ENCODE measurements around the gene ARHGEF5.
"Not testable (repeated sequence)": the region's sequence is repeated elsewhere in the genome, so short reads cannot be mapped to it uniquely, and the experiment has no call there.

The ARHGEF5 gene

DNA sequence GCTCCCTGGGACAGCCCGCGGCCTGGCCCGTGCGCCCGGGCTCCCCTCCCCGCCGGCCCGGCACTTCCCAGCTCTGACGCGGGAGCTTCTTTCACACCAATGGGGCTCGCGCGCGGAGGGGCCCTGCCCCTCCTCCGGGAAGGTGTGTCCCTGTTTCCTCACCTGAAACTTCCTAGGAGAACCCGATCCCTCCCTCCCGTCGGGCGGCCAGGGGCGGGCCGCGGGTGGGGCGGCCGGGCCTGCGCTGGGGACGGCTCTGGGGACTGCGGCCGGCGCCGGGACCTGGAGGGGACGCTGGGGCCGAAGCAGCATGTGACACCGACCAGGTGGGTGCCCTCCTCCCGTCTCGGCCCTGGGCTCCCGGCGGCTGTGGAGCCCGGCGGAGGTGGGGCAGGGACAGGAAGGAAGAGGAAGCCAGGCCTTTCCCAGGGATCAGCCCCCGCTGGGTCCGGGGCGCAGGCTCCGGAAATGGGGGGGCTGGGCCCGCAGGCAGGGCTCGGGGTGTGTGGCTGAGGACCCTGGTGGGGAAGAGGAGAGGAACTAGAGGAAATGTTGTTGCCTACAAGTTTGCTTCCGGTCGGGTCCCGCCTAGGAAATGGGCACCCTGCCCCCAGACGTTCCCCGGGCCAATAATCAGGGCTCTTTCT lies at the start of gene ARHGEF5:
TSS of gene ARHGEF5 (plus strand) at position 227 of the 647 bp plus-strand sequence. CDS start 7,268 bp downstream, outside the sequence.
- H3K4me1 ChIP-seq; H3K9me3 ChIP-seq; H3K27me3 ChIP-seq (ENCODE audit: low read depth); H3K4me3 ChIP-seq; H3K36me3 ChIP-seq (replicated peaks); DNase-seq (ENCODE audit: low spot score in 2 of 2); in situ Hi-C loops (cut with MboI; ENCODE audit: low sequenced_read_pairs): not testable (repeated sequence)

DNA sequence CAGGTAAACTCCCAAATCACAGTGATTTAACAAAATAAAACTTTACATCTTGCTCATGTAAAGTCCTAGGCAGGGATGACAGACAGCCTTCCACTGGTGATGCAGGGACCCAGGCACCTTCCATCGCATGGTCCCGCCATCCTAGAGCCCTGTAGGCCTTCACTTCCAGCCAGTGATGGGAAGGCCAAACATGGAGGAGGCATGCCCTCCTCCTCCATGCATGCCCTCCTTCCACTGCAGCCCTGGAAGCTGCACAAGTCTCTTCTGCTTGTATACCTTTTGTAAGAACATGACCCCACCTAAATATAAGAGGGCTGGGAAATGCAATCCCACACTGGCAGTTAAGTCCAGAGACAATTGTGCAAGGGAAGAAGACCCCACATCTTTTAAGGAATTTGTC lies 45.5 kb upstream of the ARHGEF5 start:
- DNase-seq (ENCODE audit: low spot score in 2 of 2); in situ Hi-C loops (cut with MboI; ENCODE audit: low sequenced_read_pairs); H3K36me3 ChIP-seq (replicated peaks); H3K9me3 ChIP-seq; H3K4me1 ChIP-seq; H3K4me3 ChIP-seq; H3K27me3 ChIP-seq (ENCODE audit: low read depth): not testable (repeated sequence)

DNA sequence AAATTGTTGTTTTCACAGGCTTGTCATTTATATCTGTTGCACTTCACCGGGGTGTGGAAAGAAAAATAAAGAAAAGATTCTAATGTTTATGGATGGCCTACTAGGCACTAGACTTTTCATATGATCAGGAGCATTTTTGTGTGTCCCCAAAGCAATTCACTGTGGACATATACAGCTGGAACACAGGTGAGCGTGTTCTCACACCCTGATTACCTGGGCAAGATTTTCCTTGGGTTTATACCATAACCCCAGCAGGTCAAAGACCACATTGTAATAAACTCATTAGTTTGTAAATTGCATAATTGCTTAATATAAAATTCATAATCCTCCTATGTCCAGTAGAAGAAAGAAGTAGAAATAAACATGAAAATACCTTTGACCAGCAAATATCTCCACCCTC lies 44.0 kb upstream of the ARHGEF5 start:
- H3K27me3 ChIP-seq (ENCODE audit: low read depth); H3K9me3 ChIP-seq; in situ Hi-C loops (cut with MboI; ENCODE audit: low sequenced_read_pairs); H3K4me1 ChIP-seq; H3K4me3 ChIP-seq; H3K36me3 ChIP-seq (replicated peaks); DNase-seq (ENCODE audit: low spot score in 2 of 2): not testable (repeated sequence)

DNA sequence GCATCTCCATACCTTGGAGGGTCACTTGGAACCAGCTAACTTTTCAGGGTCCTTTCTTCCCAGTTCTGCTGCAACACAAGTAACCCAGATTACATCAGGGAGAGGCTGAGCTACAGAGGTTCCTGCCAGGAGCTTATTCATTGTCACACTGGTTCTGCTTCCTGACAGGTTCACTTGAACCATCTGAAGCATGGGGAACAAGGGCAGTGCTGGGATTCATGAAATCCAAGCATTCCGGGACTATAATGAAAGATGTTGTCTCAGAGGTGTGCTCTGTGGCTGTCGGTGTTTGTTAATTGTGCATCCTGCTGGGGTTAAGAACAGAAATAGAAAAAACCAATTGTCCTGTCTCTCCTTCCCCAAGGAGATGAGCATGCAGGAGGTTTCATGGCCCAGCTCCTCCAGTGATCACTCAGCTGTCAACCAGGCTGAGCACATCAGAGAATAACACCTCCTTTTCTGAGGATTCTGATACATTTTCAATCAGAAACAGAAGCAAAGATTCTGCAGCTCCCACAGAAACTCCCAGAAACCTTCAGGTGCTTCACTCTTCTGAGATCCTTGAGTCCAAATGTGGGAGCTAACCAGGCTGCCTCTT lies 43.2 kb upstream of the ARHGEF5 start, which contains the start of gene OR2A1:
TSS of gene OR2A1 (plus strand) at position 548 of the 598 bp plus-strand sequence. CDS start 5,706 bp downstream, outside the sequence.
- H3K4me3 ChIP-seq; in situ Hi-C loops (cut with MboI; ENCODE audit: low sequenced_read_pairs); DNase-seq (ENCODE audit: low spot score in 2 of 2); H3K9me3 ChIP-seq; H3K27me3 ChIP-seq (ENCODE audit: low read depth); H3K36me3 ChIP-seq (replicated peaks); H3K4me1 ChIP-seq: not testable (repeated sequence)

DNA sequence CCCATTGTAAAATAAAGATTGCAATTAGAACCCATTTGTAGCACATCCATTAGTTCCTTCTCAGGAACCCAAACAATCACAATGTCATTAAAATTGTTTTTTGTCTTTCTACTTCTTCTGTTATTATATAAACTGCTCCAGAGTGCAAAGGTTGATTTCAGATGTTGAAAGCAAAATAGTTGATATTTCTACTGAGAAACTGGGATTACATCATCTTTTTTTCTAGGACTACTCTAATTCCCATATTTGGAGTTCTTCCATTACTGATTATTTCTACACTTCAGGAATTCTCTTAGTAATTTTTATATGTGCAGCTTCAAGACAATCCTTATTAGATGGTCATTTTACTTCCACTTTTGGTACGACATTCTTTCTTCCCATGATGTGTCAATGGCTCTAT lies 37.7 kb upstream of the ARHGEF5 start:
- H3K4me3 ChIP-seq; H3K4me1 ChIP-seq; H3K27me3 ChIP-seq (ENCODE audit: low read depth); DNase-seq (ENCODE audit: low spot score in 2 of 2); in situ Hi-C loops (cut with MboI; ENCODE audit: low sequenced_read_pairs); H3K36me3 ChIP-seq (replicated peaks); H3K9me3 ChIP-seq: not testable (repeated sequence)

DNA sequence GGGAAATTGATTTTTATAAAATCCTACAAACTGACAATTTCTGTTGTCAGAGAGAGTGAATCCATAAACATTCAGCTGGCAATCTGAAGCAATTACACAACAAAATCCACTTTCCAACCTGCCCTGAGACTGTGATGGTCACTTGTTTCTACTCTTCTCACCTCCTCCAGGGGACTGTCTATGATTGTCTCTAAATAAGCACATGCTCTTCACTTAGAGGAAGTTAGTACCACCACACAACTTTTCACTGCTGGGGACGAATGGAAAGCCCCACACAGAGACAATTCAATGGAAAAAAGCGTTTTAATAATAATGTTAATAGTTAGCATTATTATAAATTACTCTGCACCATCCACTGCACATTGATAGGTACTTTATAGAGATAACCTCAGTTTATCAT lies 35.7 kb upstream of the ARHGEF5 start:
- H3K27me3 ChIP-seq (ENCODE audit: low read depth); in situ Hi-C loops (cut with MboI; ENCODE audit: low sequenced_read_pairs); H3K9me3 ChIP-seq; H3K4me3 ChIP-seq; H3K36me3 ChIP-seq (replicated peaks); H3K4me1 ChIP-seq; DNase-seq (ENCODE audit: low spot score in 2 of 2): not testable (repeated sequence)

DNA sequence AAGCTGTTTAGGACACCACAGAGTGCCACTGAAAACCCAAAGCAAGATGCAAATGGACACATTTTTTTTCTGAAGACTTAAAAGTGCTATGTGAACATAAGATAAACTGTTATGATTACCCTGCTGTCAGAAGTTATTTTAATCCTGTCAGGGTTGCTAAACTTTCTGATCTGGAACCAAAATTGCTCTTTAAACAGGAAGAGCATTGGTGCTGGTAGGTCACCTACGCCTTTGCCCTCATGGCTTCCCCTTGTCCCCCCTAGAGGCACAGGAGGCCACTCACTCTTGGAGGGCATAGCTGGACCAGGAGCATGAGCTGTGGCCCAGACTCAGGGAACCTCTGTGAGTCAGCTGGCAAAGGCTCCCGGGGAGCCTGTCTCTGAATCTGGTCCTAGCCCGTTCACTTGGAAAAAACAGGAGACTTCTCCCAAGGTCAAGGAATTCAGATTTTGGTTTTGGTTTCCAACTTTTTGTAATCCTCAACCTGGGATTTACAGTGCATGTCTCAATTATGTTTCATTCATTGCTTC lies 33.5 kb upstream of the ARHGEF5 start:
- H3K27me3 ChIP-seq (ENCODE audit: low read depth); H3K4me3 ChIP-seq; H3K36me3 ChIP-seq (replicated peaks); in situ Hi-C loops (cut with MboI; ENCODE audit: low sequenced_read_pairs); DNase-seq (ENCODE audit: low spot score in 2 of 2); H3K9me3 ChIP-seq; H3K4me1 ChIP-seq: not testable (repeated sequence)

DNA sequence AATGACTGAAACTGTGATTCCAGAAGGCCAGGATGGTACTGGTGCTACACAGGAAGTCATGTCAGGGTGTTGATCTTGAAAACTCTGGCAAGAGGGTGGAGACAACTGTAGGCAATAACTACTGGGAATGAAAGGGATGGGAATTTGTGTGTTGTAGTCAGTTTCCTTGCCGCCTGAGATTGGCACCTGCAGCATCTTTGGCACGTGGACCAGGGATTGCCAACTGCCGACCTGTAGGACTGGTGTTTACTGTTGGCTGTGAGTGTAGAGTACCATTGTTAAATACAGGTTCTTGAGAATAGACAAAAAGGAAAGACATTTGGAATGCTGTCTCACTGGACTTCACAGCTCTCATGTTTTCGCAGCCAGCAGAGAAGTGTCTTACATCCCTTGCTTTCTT lies 31.8 kb upstream of the ARHGEF5 start:
- H3K9me3 ChIP-seq; H3K4me1 ChIP-seq; DNase-seq (ENCODE audit: low spot score in 2 of 2); H3K27me3 ChIP-seq (ENCODE audit: low read depth); H3K36me3 ChIP-seq (replicated peaks); H3K4me3 ChIP-seq; in situ Hi-C loops (cut with MboI; ENCODE audit: low sequenced_read_pairs): not testable (repeated sequence)

DNA sequence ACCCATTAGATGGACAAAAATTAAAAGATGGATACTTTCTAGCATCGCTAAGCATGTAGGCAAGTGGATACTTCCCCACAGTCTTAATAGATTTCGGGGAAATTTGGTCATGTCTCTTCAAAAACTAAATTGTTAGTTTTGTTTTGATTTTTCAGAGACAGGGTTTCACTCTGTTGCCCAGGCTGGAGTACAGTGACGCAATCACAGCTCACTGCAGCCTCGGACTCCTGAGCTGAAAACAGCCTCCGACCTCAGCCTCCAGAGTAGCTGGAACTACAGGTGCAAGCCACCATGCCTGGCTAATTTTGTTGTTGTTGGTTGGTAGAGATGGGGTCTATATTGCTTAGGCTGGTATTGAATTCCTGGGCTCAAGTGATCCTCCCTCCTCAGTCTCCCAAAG lies 29.3 kb upstream of the ARHGEF5 start:
- in situ Hi-C loops (cut with MboI; ENCODE audit: low sequenced_read_pairs); H3K36me3 ChIP-seq (replicated peaks); H3K9me3 ChIP-seq; H3K27me3 ChIP-seq (ENCODE audit: low read depth); DNase-seq (ENCODE audit: low spot score in 2 of 2); H3K4me3 ChIP-seq; H3K4me1 ChIP-seq: not testable (repeated sequence)

DNA sequence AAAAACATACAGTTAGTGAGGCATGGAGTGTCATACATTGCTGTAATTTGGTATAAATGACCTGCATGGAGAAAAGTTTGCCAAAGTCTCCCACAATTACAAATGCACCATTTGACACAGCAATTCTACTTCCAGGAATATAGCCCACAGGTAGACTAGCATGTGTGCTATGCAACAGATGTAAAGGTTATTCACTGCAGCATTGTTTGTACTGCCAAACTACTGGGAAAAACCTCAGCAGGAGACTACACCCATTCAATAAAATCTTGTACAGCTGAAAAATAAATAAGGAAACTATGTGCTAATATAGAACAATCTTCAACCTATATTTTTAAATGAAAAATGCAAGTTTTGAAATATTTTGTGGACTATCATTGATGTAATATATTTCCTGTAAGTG lies 25.2 kb upstream of the ARHGEF5 start:
- DNase-seq (ENCODE audit: low spot score in 2 of 2); in situ Hi-C loops (cut with MboI; ENCODE audit: low sequenced_read_pairs): not testable (repeated sequence)

DNA sequence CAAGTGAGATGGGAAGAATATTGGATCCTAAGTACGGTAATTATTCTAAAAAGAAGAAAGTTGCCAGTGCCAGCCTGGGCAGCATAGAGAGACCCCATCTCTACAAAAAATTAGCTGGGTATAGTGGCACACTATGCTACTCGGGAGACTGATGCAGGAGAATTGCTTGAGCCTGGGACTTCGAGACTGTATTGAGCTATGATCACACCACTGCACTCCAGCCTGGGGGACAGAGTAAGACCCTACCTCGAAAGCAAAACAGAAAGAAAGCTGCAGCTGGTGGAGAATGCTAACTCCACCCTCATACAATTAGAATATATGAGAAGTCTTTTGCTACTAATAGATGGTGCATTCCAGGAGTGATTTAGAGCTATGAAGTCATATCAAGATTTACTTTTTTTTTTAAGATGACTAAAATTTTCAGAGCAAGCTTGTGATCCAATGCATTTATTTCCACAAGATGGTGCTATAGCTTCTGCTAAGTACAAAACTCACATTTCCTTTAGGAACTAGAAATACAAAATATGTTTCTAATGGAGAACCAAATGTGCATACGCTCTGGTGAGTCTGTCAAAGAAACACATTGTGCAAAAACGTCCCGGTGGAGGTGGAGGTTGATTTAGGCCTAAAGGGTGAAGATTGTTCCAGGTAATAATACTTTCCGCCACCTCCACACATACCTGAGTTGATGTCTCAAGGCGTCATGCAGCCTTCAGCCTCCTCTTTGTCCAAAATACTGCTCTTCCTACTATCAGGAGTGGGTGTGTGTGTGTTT lies 23.8 kb upstream of the ARHGEF5 start:
- DNase-seq (ENCODE audit: low spot score in 2 of 2); in situ Hi-C loops (cut with MboI; ENCODE audit: low sequenced_read_pairs); H3K4me3 ChIP-seq; H3K27me3 ChIP-seq (ENCODE audit: low read depth); H3K9me3 ChIP-seq; H3K36me3 ChIP-seq (replicated peaks); H3K4me1 ChIP-seq: not testable (repeated sequence)

More for the DNA sequence above, 25.2 kb upstream of the ARHGEF5 start:
- not testable (repeated sequence) for H3K4me1 ChIP-seq; H3K36me3 ChIP-seq (replicated peaks); H3K9me3 ChIP-seq; H3K27me3 ChIP-seq (ENCODE audit: low read depth); H3K4me3 ChIP-seq

DNA sequence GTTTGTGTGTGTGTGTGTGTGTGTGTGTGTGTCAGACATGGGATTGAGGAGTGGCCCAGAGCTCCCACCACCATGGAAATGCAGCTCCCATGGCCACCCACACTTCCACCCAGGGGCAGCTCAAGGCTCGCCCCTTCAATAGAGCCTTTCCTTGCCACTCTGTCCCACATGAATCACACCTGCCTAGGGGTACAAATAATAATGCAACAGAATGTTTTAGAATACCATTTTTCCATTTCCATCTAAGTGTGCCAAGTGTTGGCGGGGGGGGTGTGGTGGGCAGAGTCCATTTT lies 23.3 kb upstream of the ARHGEF5 start:
- H3K9me3 ChIP-seq; in situ Hi-C loops (cut with MboI; ENCODE audit: low sequenced_read_pairs); H3K27me3 ChIP-seq (ENCODE audit: low read depth): not testable (repeated sequence)

DNA sequence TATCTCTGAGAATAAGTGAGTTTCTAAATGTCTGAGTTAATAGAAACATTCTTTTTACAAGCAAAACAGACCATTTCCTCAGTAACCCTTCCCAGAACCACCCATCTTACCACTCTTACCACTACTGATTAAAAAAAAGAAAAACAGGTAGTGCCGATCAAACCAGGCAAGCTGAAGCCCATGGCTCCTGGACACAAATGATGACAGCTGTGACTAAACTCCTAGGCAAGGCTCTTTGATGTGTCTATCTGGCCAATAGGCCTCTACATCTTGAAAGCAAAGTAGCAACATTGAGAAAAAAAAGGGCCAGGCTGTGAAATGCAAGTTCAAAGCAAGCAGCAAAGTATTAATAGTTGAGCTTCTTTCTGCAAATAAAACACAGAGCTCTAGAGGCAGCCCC lies 6.6 kb upstream of the ARHGEF5 start:
- DNase-seq (ENCODE audit: low spot score in 2 of 2); in situ Hi-C loops (cut with MboI; ENCODE audit: low sequenced_read_pairs); H3K4me1 ChIP-seq; H3K27me3 ChIP-seq (ENCODE audit: low read depth); H3K4me3 ChIP-seq; H3K9me3 ChIP-seq; H3K36me3 ChIP-seq (replicated peaks): not testable (repeated sequence)

More for the DNA sequence above, 23.3 kb upstream of the ARHGEF5 start:
- not testable (repeated sequence) for DNase-seq (ENCODE audit: low spot score in 2 of 2); H3K4me1 ChIP-seq; H3K4me3 ChIP-seq; H3K36me3 ChIP-seq (replicated peaks)

DNA sequence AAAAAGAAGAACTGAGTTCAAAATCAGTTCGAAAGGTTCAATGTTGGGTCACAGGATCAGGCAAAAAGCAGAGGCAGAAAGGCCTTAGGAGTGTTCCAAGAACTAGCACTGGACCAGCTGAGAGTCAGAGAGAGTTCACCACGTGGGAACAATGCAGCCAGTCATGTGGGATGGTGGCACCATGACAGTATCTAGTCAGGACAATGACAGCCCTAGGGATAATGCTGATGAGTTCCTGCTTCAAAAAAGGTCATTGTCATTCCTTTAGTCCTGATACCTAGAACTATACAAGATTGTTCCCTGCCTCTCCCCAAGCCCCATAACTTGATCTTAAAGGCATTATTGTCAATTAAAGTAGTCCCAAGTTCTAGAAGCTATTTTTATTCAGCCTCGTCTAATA lies 3.5 kb upstream of the ARHGEF5 start:
- H3K36me3 ChIP-seq (replicated peaks); H3K27me3 ChIP-seq (ENCODE audit: low read depth); H3K9me3 ChIP-seq; in situ Hi-C loops (cut with MboI; ENCODE audit: low sequenced_read_pairs); DNase-seq (ENCODE audit: low spot score in 2 of 2); H3K4me1 ChIP-seq; H3K4me3 ChIP-seq: not testable (repeated sequence)
